Transverse colon (tissue), 4 donors: Measurements from ENCODE around the gene ATXN1L. TPM values are rescaled to one million over a fixed set of nuclear protein-coding genes. Genes with fewer than 3 reads are reported as not detected.

ENCODE experiments used
- DNase-seq: peaks from one replicate; pipeline ENCODE4 v3.0.0-alpha.2; 2019
- H3K27ac ChIP-seq, 4 donors: fragments of 200-600 bp; sonication (generic); 2 replicates each; pipeline ENCODE4 v1.5.1; 2016 to 2018; ENCODE audit warnings: inconsistent platforms in 4 of 4
- H3K27me3 ChIP-seq: fragments of 200-600 bp; sonication (generic); 2 replicates; pipeline ENCODE4 v1.5.1; 2017; ENCODE audit warnings: inconsistent platforms
- H3K36me3 ChIP-seq, 4 donors: fragments of 200-600 bp; sonication (generic); 2 replicates each; pipeline ENCODE4 v1.5.1; 2017 to 2019; ENCODE audit warnings: inconsistent platforms in 4 of 4
- H3K4me1 ChIP-seq, 4 donors: fragments of 200-600 bp; sonication (generic); 2 replicates each; pipeline ENCODE4 v1.5.1; 2017 to 2020; ENCODE audit warnings: inconsistent platforms in 4 of 4
- H3K4me3 ChIP-seq, 4 donors: fragments of 200-600 bp; sonication (generic); 1 replicate in 1 of 4; 2 replicates in 3 of 4; pipeline versions ENCODE4 v1.5.1 to v1.6.1; 2017 to 2019; ENCODE audit warnings: inconsistent platforms in 4 of 4
- H3K9me3 ChIP-seq, 2 donors: fragments of 200-600 bp; sonication (generic); 2 replicates each; pipeline ENCODE4 v1.5.1; 2017 to 2019; ENCODE audit warnings: inconsistent platforms in 2 of 2
- EP300 ChIP-seq: sonication (generic); formaldehyde crosslinking; IDR thresholded peaks from one replicate; pipeline ENCODE4 v1.6.1; 2017; ENCODE audit warnings: antibody characterized with exemption, low read depth
- POLR2AphosphoS5 ChIP-seq, 3 donors: sonication (generic); formaldehyde crosslinking; IDR thresholded peaks; one replicate each; pipeline ENCODE4 v1.6.1; 2016; ENCODE audit warnings: antibody characterized with exemption in 3 of 3
- WGBS, 2 donors: methylation state at CpG; one replicate each; pipeline ENCODE4 v1.1.5; 2018; ENCODE audit warnings: low coverage in 1 of 2; 5-methylcytosine and 5-hydroxymethylcytosine counted together
- in situ Hi-C, 4 donors: fragments of 200-750 bp; cut with MboI; loops; one replicate each; pipeline versions ENCODE4 v1.15.0 to v1.15.1; 2017; ENCODE audit warnings: low sequenced_read_pairs in 3 of 4, low pct_ligation_motif_present in 1 of 4, low pct_unique_long_range_greater_than_20kb in 1 of 4
- intact Hi-C: fragments of 100-400 bp; cut with DNase I; formaldehyde crosslinking; loops from one replicate; pipeline ENCODE4 v1.15.1; 2023; ENCODE audit warnings: low total_unique reads
- total RNA-seq, 4 donors: library from RNA; depleted of rRNA; stranded (reverse); fragments of >200 nt; gene quantifications; one replicate each; pipeline ENCODE4 v1.1.0, GENCODE V29; 2016
- TF ChIP-seq, protein P1 (sequence below), 5 experiments: fragments of 200-600 bp in 3 of 5; fragments of 450-650 bp in 2 of 5; sonication (generic) in 3 of 5; IDR thresholded peaks; 1 replicate in 2 of 5; 2 replicates in 3 of 5; pipeline ENCODE4 v1.5.1; 2016 to 2017; ENCODE audit warnings: antibody characterized with exemption in 5 of 5, inconsistent platforms in 3 of 5, mild to moderate bottlenecking in 2 of 5, moderate library complexity in 1 of 5

ATXN1L gene
- total RNA-seq, 4 donors from 2014 or later = 16.7 to 33.3 (median 24.1) TPM

DNA sequence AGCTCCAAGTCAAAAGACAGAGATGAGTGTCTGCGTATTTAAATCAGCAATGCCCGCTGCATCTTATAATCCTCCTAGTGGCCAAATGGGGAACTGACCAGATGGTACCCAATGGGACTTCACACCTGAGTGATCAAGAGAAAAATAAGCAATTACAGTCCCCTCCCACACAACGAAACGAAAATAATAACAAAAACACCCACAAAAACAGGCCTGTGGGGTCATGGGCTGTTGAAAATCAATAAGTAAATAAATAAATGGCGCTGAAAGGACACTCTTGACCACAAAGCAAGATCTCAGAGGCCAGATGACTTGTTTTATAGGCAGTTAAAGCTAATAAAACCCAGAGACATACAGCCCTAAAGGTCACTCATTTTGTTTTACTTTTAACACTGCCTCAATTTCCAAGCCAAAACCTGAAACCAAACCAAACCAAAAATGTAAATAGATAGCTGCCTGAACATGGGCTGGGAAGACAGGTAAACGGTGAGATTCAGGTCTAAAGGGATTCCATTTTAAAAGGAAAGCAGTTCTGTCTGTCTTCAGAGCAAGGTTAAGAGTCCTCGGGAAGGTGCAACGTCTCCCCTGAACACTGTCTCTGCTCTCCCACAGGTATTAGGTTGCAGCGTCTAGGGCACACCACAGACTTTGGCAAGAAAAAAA, 36.9 kb downstream of the ATXN1L start:
- no peaks in the 10 kb centered on the region for H3K36me3 ChIP-seq
- H3K27ac ChIP-seq = peak overlapping the region; percentile 92 to 95 (median 93)
- no peak for TF ChIP-seq POLR2AphosphoS5 (IDR thresholded peaks at IDR 0.05)
- TF ChIP-seq, protein P1, sequence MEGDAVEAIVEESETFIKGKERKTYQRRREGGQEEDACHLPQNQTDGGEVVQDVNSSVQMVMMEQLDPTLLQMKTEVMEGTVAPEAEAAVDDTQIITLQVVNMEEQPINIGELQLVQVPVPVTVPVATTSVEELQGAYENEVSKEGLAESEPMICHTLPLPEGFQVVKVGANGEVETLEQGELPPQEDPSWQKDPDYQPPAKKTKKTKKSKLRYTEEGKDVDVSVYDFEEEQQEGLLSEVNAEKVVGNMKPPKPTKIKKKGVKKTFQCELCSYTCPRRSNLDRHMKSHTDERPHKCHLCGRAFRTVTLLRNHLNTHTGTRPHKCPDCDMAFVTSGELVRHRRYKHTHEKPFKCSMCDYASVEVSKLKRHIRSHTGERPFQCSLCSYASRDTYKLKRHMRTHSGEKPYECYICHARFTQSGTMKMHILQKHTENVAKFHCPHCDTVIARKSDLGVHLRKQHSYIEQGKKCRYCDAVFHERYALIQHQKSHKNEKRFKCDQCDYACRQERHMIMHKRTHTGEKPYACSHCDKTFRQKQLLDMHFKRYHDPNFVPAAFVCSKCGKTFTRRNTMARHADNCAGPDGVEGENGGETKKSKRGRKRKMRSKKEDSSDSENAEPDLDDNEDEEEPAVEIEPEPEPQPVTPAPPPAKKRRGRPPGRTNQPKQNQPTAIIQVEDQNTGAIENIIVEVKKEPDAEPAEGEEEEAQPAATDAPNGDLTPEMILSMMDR (IDR thresholded peaks at IDR 0.05) = peak; percentile 95 to 97 (median 96)
- 2 to 4% methylated on average over 6 to 9 of the region's 9 CpGs for WGBS, 2 donors
- H3K4me1 ChIP-seq = peaks cover 0 to 35% (median 11%) of the 10 kb centered on the region in 4 donors
- H3K4me3 ChIP-seq = peak overlapping the region in 3 of 4 donors; percentile 89 to 98 (median 97)
- H3K27me3 ChIP-seq = no peaks in the 10 kb centered on the region
- no peaks in the 10 kb centered on the region for H3K9me3 ChIP-seq
- intact Hi-C loops = loop anchor here (5.0 kb wide), 1 partner anchor 80 kb away; no protein-coding TSS in a partner anchor
- peak; percentile 82 for DNase-seq
- in situ Hi-C loops = loop anchor here in 1 of 4 donors (10.0 kb wide), 1 partner anchor 78 kb away; the partner anchor contains the start of gene AP1G1

- intact Hi-C loops = loop anchor here (5.0 kb wide), 1 partner anchor 79 kb away; no protein-coding TSS in a partner anchor
- Histone ChIP-seq H3K27me3 (no peaks in the 10 kb centered on the region), H3K4me1 (peaks cover 0 to 35% (median 11%) of the 10 kb centered on the region in 4 donors), H3K9me3 (no peaks in the 10 kb centered on the region), H3K4me3 (peak overlapping the region; percentile 89 to 98 (median 94)), H3K27ac (peak overlapping the region; percentile 92 to 95 (median 93)), H3K36me3 (no peaks in the 10 kb centered on the region)
- 1% methylated on average over 30 of the region's 46 CpGs; no CpG with 5 or more reads in 1 of the 2 donors for WGBS, 2 donors
- no peak for TF ChIP-seq EP300
- TF ChIP-seq, protein P1 (IDR thresholded peaks at IDR 0.05) = peak in 1 of 5 experiments; percentile 39
- in situ Hi-C loops = loop anchor here in 1 of 4 donors (10.0 kb wide), 1 partner anchor 79 kb away; the partner anchor contains the start of gene AP1G1
- DNase-seq = peak; percentile 61
These were observed 37.5 kb downstream of the ATXN1L start for GRCh38 chr16:71883168-71883848.

GRCh38 chr16:71883849-71884638, 38.3 kb downstream of the ATXN1L start, which contains the start of gene ZNF821:
ZNF821 (minus strand) TSS chr16:71884182; CDS start chr16:71879946, 4,236 bp downstream.
- TF ChIP-seq POLR2AphosphoS5 (IDR thresholded peaks at IDR 0.05) = no peak
- TF ChIP-seq, protein P1 (IDR thresholded peaks at IDR 0.05) = peak in 4 of 5 experiments; percentile 10 to 54 (median 43)
- intact Hi-C loops (loop anchor here (5.0 kb wide), 1 partner anchor 78 kb away; no protein-coding TSS in a partner anchor), in situ Hi-C loops (loop anchor here in 1 of 4 donors (10.0 kb wide), 1 partner anchor 79 kb away; the partner anchor contains the start of gene AP1G1)
- Histone ChIP-seq H3K9me3 (no peaks in the 10 kb centered on the region), H3K4me3 (peak within 1 kb of the TSS; percentile 89 to 98 (median 94)), H3K27ac (peak within 1 kb of the TSS; percentile 92 to 95 (median 93)), H3K4me1 (peaks cover 0 to 35% (median 11%) of the 10 kb centered on the region in 4 donors), H3K27me3 (no peaks in the 10 kb centered on the region), H3K36me3 (no peaks in the 10 kb centered on the region)
- WGBS, 2 donors = 1% methylated on average over 70 of the region's 85 CpGs; no CpG with 5 or more reads in 1 of the 2 donors
- DNase-seq = peak; percentile 84
